ENCODE results near the gene ARHGAP6.

The ARHGAP6 gene

GRCh38 chrX:11478026-11478425, 187.7 kb downstream of the ARHGAP6 start:
- Histone ChIP-seq H3K79me2 (ENCODE audit: control insufficient read depth, insufficient read depth, low read length, unreplicated experiment) (no peaks in the 10 kb centered on the region), H2AFZ (ENCODE audit: low read length, unreplicated experiment) (no peak overlapping the region), H3K27ac (ENCODE audit: low read depth, low read length) (peak overlapping the region; percentile 87), H3K27me3 (ENCODE audit: insufficient read depth, low read length) (no peaks in the 10 kb centered on the region), H3K4me3 (ENCODE audit: low read depth, low read length) (no peak overlapping the region), H3K36me3 (ENCODE audit: insufficient read depth, low read length) (no peaks in the 10 kb centered on the region), H3K4me1 (ENCODE audit: control insufficient read depth, insufficient read depth, low read length, unreplicated experiment) (peaks cover 61% of the 10 kb centered on the region)

- no peaks in the 10 kb centered on the region for H3K79me2 ChIP-seq (ENCODE audit: control insufficient read depth, insufficient read depth, low read length, unreplicated experiment)
- H2AFZ ChIP-seq (ENCODE audit: low read length, unreplicated experiment): no peak overlapping the region
- peak overlapping the region; percentile 16; the same call in 1 of the 2 replicates for H3K4me3 ChIP-seq (ENCODE audit: low read depth, low read length)
- peak overlapping the region; percentile 100 for H3K27ac ChIP-seq (ENCODE audit: low read depth, low read length)
- H3K4me1 ChIP-seq (ENCODE audit: control insufficient read depth, insufficient read depth, low read length, unreplicated experiment): peaks cover 71% of the 10 kb centered on the region
- no peaks in the 10 kb centered on the region for H3K27me3 ChIP-seq (ENCODE audit: insufficient read depth, low read length)
- H3K36me3 ChIP-seq (ENCODE audit: insufficient read depth, low read length): no peaks in the 10 kb centered on the region
Observed at GRCh38 chrX:11474576-11474975, 191.1 kb downstream of the ARHGAP6 start.

GRCh38 chrX:11474021-11474420, 191.7 kb downstream of the ARHGAP6 start:
- Histone ChIP-seq H3K79me2 (ENCODE audit: control insufficient read depth, insufficient read depth, low read length, unreplicated experiment) (no peaks in the 10 kb centered on the region), H3K27ac (ENCODE audit: low read depth, low read length) (peak overlapping the region; percentile 100), H3K4me1 (ENCODE audit: control insufficient read depth, insufficient read depth, low read length, unreplicated experiment) (peaks cover 76% of the 10 kb centered on the region), H3K36me3 (ENCODE audit: insufficient read depth, low read length) (no peaks in the 10 kb centered on the region), H3K27me3 (ENCODE audit: insufficient read depth, low read length) (no peaks in the 10 kb centered on the region), H2AFZ (ENCODE audit: low read length, unreplicated experiment) (no peak overlapping the region), H3K4me3 (ENCODE audit: low read depth, low read length) (peak overlapping the region; percentile 16; the same call in 1 of the 2 replicates)

- Histone ChIP-seq H2AFZ (ENCODE audit: low read length, unreplicated experiment) (peak overlapping the region; percentile 62), H3K79me2 (ENCODE audit: control insufficient read depth, insufficient read depth, low read length, unreplicated experiment) (no peaks in the 10 kb centered on the region), H3K4me1 (ENCODE audit: control insufficient read depth, insufficient read depth, low read length, unreplicated experiment) (peaks cover 68% of the 10 kb centered on the region), H3K4me3 (ENCODE audit: low read depth, low read length) (peak overlapping the region; percentile 12; the same call in 1 of the 2 replicates), H3K27me3 (ENCODE audit: insufficient read depth, low read length) (no peaks in the 10 kb centered on the region), H3K27ac (ENCODE audit: low read depth, low read length) (peak overlapping the region; percentile 100), H3K36me3 (ENCODE audit: insufficient read depth, low read length) (no peaks in the 10 kb centered on the region)
Observed at GRCh38 chrX:11472879-11473278, 192.8 kb downstream of the ARHGAP6 start.

GRCh38 chrX:11472381-11472780, 193.3 kb downstream of the ARHGAP6 start:
- peak overlapping the region; percentile 100 for H3K27ac ChIP-seq (ENCODE audit: low read depth, low read length)
- H3K4me3 ChIP-seq (ENCODE audit: low read depth, low read length): peak overlapping the region; percentile 8; the same call in 1 of the 2 replicates
- peaks cover 63% of the 10 kb centered on the region for H3K4me1 ChIP-seq (ENCODE audit: control insufficient read depth, insufficient read depth, low read length, unreplicated experiment)

GRCh38 chrX:11470250-11470974, 195.3 kb downstream of the ARHGAP6 start:
- Histone ChIP-seq H3K36me3 (ENCODE audit: insufficient read depth, low read length) (no peaks in the 10 kb centered on the region), H2AFZ (ENCODE audit: low read length, unreplicated experiment) (peak overlapping the region; percentile 95), H3K4me1 (ENCODE audit: control insufficient read depth, insufficient read depth, low read length, unreplicated experiment) (peaks cover 74% of the 10 kb centered on the region), H3K27me3 (ENCODE audit: insufficient read depth, low read length) (no peaks in the 10 kb centered on the region), H3K27ac (ENCODE audit: low read depth, low read length) (peak overlapping the region; percentile 100), H3K79me2 (ENCODE audit: control insufficient read depth, insufficient read depth, low read length, unreplicated experiment) (no peaks in the 10 kb centered on the region), H3K4me3 (ENCODE audit: low read depth, low read length) (peak overlapping the region; percentile 51; the same call in 1 of the 2 replicates)

More at GRCh38 chrX:11472381-11472780, 193.3 kb downstream of the ARHGAP6 start:
- Histone ChIP-seq H3K79me2 (ENCODE audit: control insufficient read depth, insufficient read depth, low read length, unreplicated experiment) (no peaks in the 10 kb centered on the region), H3K27me3 (ENCODE audit: insufficient read depth, low read length) (no peaks in the 10 kb centered on the region), H2AFZ (ENCODE audit: low read length, unreplicated experiment) (peak overlapping the region; percentile 62), H3K36me3 (ENCODE audit: insufficient read depth, low read length) (no peaks in the 10 kb centered on the region)

- H3K27ac ChIP-seq (ENCODE audit: low read depth, low read length): peak overlapping the region; percentile 77
- peak overlapping the region; percentile 73 for H2AFZ ChIP-seq (ENCODE audit: low read length, unreplicated experiment)
- no peaks in the 10 kb centered on the region for H3K36me3 ChIP-seq (ENCODE audit: insufficient read depth, low read length)
- H3K4me3 ChIP-seq (ENCODE audit: low read depth, low read length): peak overlapping the region; percentile 29; the same call in 1 of the 2 replicates
- H3K4me1 ChIP-seq (ENCODE audit: control insufficient read depth, insufficient read depth, low read length, unreplicated experiment): peaks cover 64% of the 10 kb centered on the region
- H3K27me3 ChIP-seq (ENCODE audit: insufficient read depth, low read length): no peaks in the 10 kb centered on the region
- H3K79me2 ChIP-seq (ENCODE audit: control insufficient read depth, insufficient read depth, low read length, unreplicated experiment): no peaks in the 10 kb centered on the region
Observed at GRCh38 chrX:11465648-11466411, 199.9 kb downstream of the ARHGAP6 start.

GRCh38 chrX:11464836-11465463, 200.8 kb downstream of the ARHGAP6 start:
- Histone ChIP-seq H3K27me3 (ENCODE audit: insufficient read depth, low read length) (no peaks in the 10 kb centered on the region), H3K36me3 (ENCODE audit: insufficient read depth, low read length) (no peaks in the 10 kb centered on the region), H2AFZ (ENCODE audit: low read length, unreplicated experiment) (peak overlapping the region; percentile 43), H3K79me2 (ENCODE audit: control insufficient read depth, insufficient read depth, low read length, unreplicated experiment) (no peaks in the 10 kb centered on the region), H3K4me1 (ENCODE audit: control insufficient read depth, insufficient read depth, low read length, unreplicated experiment) (peaks cover 66% of the 10 kb centered on the region), H3K4me3 (ENCODE audit: low read depth, low read length) (peak overlapping the region; percentile 38; the same call in 1 of the 2 replicates), H3K27ac (ENCODE audit: low read depth, low read length) (peak overlapping the region; percentile 64)

GRCh38 chrX:11464380-11464779, 201.3 kb downstream of the ARHGAP6 start:
- no peaks in the 10 kb centered on the region for H3K79me2 ChIP-seq (ENCODE audit: control insufficient read depth, insufficient read depth, low read length, unreplicated experiment)
- peak overlapping the region; percentile 64 for H3K27ac ChIP-seq (ENCODE audit: low read depth, low read length)
- peak overlapping the region; percentile 43 for H2AFZ ChIP-seq (ENCODE audit: low read length, unreplicated experiment)
- peak overlapping the region; percentile 38; the same call in 1 of the 2 replicates for H3K4me3 ChIP-seq (ENCODE audit: low read depth, low read length)
- H3K36me3 ChIP-seq (ENCODE audit: insufficient read depth, low read length): no peaks in the 10 kb centered on the region
- peaks cover 60% of the 10 kb centered on the region for H3K4me1 ChIP-seq (ENCODE audit: control insufficient read depth, insufficient read depth, low read length, unreplicated experiment)
- no peaks in the 10 kb centered on the region for H3K27me3 ChIP-seq (ENCODE audit: insufficient read depth, low read length)

- Histone ChIP-seq H3K27me3 (ENCODE audit: insufficient read depth, low read length) (no peaks in the 10 kb centered on the region), H2AFZ (ENCODE audit: low read length, unreplicated experiment) (peak overlapping the region; percentile 75)
Observed at GRCh38 chrX:11462648-11463047, 203.1 kb downstream of the ARHGAP6 start.

More at GRCh38 chrX:11462648-11463047, 203.1 kb downstream of the ARHGAP6 start:
- Histone ChIP-seq H3K4me3 (ENCODE audit: low read depth, low read length) (peak overlapping the region; percentile 57; the same call in 1 of the 2 replicates), H3K4me1 (ENCODE audit: control insufficient read depth, insufficient read depth, low read length, unreplicated experiment) (peaks cover 55% of the 10 kb centered on the region), H3K79me2 (ENCODE audit: control insufficient read depth, insufficient read depth, low read length, unreplicated experiment) (no peaks in the 10 kb centered on the region), H3K27ac (ENCODE audit: low read depth, low read length) (peak overlapping the region; percentile 97), H3K36me3 (ENCODE audit: insufficient read depth, low read length) (no peaks in the 10 kb centered on the region)
